Stimulated activated naive CD4-positive, alpha-beta T cell treated with Interleukin-2 at 50 U/mL for 16 hours (primary cell): ENCODE data around the gene GPR89B.
"Not testable (repeated sequence)": the region's sequence is repeated elsewhere in the genome, so short reads cannot be mapped to it uniquely, and the experiment has no call there.

Source experiments
- DNase-seq: peaks from one replicate; lab custom pipeline; 2025; lab: John Stamatoyannopoulos, UW

GPR89B gene

GRCh38 chr1:147928236-147929132, at the start of gene GPR89B:
GPR89B (plus strand) TSS chr1:147928420; CDS start chr1:147928537, 117 bp downstream.
- peak; percentile 88 for DNase-seq

DNA sequence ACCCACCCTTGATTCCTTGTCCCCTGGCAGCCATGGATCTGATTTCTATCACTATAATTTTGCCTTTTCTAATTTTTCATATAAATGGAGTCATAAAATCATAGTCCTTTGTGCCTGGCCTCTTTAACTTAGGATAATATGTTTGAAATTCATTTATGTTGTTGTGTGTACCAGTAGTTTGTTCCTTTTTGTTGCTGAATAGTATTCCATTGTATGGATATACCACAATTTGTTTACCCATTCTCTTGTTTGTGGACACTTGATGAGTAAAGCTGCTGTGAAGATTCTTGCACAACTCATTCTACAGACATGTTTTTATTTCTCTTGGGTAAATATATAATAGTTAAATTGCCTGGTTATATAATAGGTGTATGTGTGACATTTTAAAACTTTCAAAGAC, 48.3 kb upstream of the GPR89B start:
- DNase-seq = no peak

DNA sequence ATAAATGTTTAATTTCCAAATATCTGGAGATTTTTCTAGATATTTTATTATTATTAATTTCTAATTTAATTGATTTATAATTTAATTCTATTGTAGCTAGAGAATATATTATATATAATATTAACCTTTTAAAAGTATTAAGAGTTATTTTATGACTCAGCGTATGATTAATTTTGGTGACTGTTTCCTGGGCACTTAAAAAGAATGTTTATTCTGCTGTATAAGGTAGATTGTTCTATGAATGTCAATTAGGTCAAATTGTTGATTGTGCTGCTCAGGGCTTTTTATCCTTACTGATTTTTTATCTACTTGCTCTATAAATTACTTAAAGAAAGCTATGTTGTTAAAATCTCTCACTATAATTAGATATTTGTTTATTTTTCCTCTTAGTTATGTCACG, 45.7 kb upstream of the GPR89B start:
- DNase-seq = no peak

- DNase-seq = peak; percentile 41
Measured at GRCh38 chr1:147890177-147890790, 37.9 kb upstream of the GPR89B start.

GRCh38 chr1:147891088-147891487, 37.1 kb upstream of the GPR89B start:
- DNase-seq = no peak

DNA sequence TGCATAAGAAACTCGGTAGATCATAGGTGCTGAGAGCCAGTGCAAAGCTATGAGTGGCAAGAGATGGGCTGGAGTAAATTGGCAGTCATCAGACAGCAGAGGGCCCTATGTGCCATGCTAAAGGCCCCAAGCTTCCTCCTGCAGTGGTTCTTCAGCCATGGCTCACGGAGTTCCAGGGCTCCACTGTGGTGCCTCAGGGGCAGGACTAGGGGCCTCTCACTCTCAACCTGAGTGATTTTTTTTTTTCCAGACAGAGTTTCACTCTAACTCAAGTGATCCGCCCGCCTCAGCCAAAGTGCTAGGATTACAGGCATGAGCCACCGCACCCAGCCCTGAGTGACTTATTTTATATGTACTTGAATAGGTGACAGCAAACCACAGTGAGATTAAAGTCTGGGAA, 36.0 kb upstream of the GPR89B start:
- DNase-seq = no peak

DNA sequence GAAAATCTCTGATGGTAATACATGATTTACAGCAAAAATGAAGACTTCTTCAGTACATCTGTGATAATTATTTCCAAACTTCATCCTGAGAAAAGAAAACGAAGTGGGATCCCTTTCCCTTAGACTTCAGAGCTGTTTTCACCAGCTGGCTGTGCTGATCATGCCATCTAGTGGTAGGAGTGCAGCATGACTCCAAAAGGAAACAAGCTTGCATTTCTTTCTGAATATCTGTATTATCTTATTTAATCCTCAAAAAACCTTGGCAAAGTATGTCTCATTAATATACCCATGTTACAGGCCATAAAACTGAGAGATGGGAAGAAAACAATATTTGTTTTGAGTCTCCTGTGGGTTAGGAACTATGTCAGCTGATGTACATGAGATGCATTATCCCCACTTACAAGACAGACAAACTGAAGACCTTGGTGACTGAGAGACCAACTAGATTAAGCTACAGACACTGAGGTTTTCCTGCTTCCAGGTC, 35.4 kb upstream of the GPR89B start:
- DNase-seq = peak; percentile 2

DNA sequence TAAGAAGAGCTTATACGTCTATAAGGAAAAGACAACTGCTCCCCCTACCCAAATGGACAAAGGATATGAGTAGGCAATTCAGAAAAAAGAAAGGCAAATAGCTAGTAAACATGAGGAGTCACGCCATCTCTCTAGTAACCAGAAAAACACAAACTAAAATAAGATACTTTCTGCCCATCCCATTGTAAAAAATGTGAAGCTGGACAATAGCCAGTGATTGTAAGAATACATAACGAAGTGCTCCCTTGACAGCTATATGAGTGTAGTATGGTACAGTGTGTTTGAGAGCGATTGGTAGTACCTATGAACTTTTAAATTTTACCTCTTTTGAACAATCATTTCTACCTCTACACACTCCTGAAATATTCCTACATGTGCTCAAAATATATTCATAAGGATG, 33.1 kb upstream of the GPR89B start:
- DNase-seq = no peak

DNA sequence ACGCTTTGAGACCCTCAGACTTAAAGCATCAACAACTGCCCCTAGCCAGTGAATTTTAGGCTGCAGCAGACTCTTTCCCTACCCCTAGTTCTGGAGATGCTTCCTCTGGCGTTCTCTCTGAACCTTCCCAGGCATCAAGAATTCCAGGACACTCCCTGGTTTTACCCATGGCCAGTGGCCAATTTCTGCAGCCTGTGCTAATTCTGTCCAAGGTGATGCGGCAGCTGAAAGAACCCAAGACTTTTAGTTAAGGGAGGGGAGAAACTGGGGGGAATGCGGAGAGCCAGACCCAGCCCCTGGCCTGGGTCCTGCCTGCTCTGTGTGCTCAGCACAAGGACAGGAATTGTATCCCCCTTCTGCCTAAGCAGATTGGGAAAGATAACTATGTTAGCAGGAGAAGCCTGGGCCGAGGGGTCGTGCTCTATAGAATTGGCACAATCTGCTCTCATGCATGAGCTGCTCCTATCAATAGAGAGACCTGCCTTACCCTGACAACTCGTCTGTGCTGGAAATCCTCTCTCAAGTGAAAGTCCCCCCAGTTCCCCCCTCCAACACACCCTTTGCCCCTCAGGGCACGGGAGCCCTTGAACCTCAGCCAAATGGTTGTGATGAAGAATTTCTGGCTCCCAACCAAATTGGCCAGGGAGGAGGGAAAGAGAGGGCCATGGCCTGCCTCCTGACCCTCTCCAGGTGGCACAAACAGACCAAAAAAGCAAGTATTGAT, 31.0 kb upstream of the GPR89B start:
- no peak for DNase-seq

DNA sequence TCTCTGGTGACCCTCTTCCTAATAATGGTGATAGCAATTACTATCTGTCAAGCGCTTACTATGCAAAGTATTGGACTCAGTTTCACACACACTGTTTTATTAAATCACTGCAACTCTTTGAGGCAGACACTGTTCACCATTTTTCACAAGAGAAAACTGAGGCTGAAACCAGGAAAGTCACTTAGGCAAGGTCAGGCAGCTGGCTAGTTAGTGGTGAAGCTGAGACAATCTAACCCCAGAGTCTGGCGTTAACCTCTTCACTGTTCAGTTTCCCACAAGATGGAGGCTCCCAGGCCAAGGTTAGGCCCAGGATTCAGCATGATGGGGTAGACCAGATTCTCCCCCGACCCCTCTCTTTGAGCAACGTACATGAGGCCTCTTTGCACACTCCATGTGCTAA, 30.4 kb upstream of the GPR89B start:
- no peak for DNase-seq

- DNase-seq = no peak
Measured at GRCh38 chr1:147902253-147902845, 25.9 kb upstream of the GPR89B start, which contains the start of gene GJA8. GJA8 (plus strand) TSS chr1:147902795; CDS start chr1:147907956, 5,161 bp downstream.

GRCh38 chr1:147904726-147905125, 23.5 kb upstream of the GPR89B start:
- DNase-seq = no peak

- no peak for DNase-seq
Measured at GRCh38 chr1:147907786-147908509, 20.3 kb upstream of the GPR89B start.

GRCh38 chr1:147912553-147912952, 15.7 kb upstream of the GPR89B start:
- DNase-seq = no peak

- no peak for DNase-seq
Measured at GRCh38 chr1:147913362-147913942, 14.8 kb upstream of the GPR89B start.

- no peak for DNase-seq
Measured at GRCh38 chr1:147919896-147920295, 8.3 kb upstream of the GPR89B start.

DNA sequence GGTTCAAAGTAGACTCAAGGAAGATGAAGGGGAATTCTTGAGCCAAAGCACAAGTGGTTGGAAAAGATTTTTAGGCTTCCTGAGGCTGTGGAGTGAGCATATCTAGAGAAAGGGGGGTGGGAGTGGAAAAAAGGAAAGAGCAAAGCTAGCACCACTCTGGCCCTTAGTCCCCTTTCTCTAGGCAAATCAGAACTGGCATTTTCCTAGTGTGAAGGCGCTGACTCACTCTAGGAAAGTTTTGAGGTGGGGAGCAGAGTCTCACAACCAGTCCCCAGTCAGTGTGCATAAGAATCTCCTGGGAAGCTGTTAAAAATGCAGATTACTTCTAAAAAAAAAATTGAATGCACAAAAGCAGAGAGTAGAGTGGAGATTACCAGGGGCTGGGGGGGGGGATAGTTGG, 3.4 kb upstream of the GPR89B start:
- DNase-seq = no peak

- not testable (repeated sequence) for DNase-seq
Measured at GRCh38 chr1:147927215-147927614, 1.0 kb upstream of the GPR89B start.

GRCh38 chr1:147927689-147928088, 531 bp upstream of the GPR89B start:
- DNase-seq = not testable (repeated sequence)

DNA sequence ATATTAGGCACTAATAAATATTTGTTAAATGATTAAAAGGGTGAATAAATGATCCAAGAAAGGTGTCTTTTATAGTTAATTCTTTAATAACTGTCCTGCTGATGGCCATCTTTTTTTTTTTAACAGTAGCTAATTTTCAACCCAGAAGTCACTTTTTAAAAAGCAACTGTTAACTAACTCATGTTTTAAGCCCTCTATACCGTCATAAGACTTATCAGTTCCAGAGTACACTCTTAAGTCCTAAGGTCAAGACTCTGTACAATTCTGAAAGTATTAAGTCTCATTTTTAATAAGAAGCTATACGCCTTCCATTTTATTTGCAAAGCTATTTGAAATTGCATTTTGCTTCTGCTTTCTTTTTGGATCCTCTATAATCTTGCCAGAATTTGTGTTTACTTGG, 2.9 kb downstream of the GPR89B start:
- DNase-seq = not testable (repeated sequence)

DNA sequence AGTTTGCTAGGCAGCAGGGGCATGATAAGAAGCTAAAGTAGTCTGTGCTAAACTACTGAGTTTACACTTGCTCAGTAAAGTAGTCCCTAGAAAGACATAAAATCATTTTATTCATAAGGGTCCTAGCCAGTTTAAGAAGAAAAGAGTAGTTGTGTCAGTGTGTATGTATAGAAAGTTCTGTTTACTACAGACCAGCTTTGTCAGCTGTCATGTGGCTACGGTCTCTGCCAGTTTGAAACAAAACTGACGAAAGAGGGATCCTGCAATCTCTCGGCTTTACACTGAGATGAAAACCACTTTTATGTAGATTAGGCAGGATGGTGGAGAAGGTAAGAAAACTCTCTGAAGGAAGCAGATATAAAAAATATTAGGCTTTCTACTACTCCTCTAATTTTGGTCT, 7.1 kb downstream of the GPR89B start:
- not testable (repeated sequence) for DNase-seq
